B cell (primary cell): Measurements from ENCODE around the gene EP400.

ENCODE experiments used
- EZH2 ChIP-seq: IDR thresholded peaks from 2 replicates; pipeline ENCODE4 v1.6.1; 2012; ENCODE audit warnings: borderline replicate concordance, low read depth, mild to moderate bottlenecking, moderate library complexity, low read length; ENCODE audit not compliant: insufficient read depth, poor library complexity, severe bottlenecking
- TF ChIP-seq, protein P1 (sequence below): fragments of 200-600 bp; IDR thresholded peaks from one replicate; pipeline ENCODE4 v1.8.0; 2022; ENCODE audit warnings: antibody characterized with exemption, mild to moderate bottlenecking

DNA sequence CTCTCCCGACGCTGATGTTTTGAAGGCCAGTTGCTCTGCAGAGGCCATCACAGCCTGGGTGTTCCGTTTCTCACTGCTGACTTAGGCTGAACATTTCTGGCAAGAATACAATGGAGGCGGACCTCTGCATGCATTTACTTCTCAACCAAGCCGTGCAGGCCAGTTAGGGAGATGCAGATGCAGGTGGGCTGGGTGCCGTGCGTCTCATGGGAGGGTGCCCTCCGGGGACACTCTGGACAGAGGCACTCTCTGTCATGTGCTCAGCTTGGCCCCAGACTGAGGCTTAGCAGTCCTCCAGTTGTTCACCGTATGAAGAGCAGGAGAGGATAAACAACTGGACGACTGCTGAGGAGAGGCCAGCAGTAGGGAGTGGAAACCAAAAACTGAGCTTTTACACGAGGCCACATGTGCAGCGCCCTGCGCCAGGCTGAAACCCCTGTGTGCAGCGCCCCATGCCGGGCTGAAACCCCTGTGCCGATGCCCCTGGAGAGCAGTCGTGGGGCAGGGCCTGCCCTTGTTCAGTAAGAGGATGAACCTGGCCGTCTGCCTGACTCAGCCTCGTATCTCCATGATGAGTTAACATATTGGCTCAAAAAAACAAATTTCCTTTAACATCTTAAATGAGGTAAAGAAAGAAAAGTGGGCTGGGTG, 162.0 kb downstream of the EP400 start:
- TF ChIP-seq, protein P1, sequence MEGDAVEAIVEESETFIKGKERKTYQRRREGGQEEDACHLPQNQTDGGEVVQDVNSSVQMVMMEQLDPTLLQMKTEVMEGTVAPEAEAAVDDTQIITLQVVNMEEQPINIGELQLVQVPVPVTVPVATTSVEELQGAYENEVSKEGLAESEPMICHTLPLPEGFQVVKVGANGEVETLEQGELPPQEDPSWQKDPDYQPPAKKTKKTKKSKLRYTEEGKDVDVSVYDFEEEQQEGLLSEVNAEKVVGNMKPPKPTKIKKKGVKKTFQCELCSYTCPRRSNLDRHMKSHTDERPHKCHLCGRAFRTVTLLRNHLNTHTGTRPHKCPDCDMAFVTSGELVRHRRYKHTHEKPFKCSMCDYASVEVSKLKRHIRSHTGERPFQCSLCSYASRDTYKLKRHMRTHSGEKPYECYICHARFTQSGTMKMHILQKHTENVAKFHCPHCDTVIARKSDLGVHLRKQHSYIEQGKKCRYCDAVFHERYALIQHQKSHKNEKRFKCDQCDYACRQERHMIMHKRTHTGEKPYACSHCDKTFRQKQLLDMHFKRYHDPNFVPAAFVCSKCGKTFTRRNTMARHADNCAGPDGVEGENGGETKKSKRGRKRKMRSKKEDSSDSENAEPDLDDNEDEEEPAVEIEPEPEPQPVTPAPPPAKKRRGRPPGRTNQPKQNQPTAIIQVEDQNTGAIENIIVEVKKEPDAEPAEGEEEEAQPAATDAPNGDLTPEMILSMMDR = no peak
- no peak for TF ChIP-seq EZH2
